Measurements from ENCODE around the gene CAPN1. TPM values are rescaled to one million over a fixed set of nuclear protein-coding genes. Genes with fewer than 3 reads are reported as not detected.
A peak's percentile ranks its signal among the peaks of the same experiment; 100 is the strongest.

Gene CAPN1
- total and polyA plus RNA-seq, 2 of the 13 experiments (the other 11 are each of a cell fraction or from before 2014, with no cell fraction given), result 57.3 to 82.6 TPM

- DNase-seq (ENCODE audit: low spot score), result no peak
- TF ChIP-seq CERS6 (CRISPR knock-in tag; IDR thresholded peaks at IDR 0.05), result no peak
- TF ChIP-seq KDM5B (CRISPR knock-in tag; IDR thresholded peaks at IDR 0.05; ENCODE audit: borderline replicate concordance), result no peak
- TF ChIP-seq CHD4 (IDR thresholded peaks at IDR 0.05; ENCODE audit: borderline replicate concordance, low read length), result no peak
- no peak for TF ChIP-seq GPBP1L1 (CRISPR knock-in tag; IDR thresholded peaks at IDR 0.05)
- TF ChIP-seq THRA (CRISPR knock-in tag; IDR thresholded peaks at IDR 0.05; ENCODE audit: borderline replicate concordance), result no peak
- TF ChIP-seq ZBTB7A (CRISPR knock-in tag; IDR thresholded peaks at IDR 0.05), result no peak
- no peak for TF ChIP-seq ZNF776 (CRISPR knock-in tag; IDR thresholded peaks at IDR 0.05)
- no peak for TF ChIP-seq SMAD3 (CRISPR knock-in tag; IDR thresholded peaks at IDR 0.05)
- TF ChIP-seq STAG1 (CRISPR knock-in tag; IDR thresholded peaks at IDR 0.05), result no peak
- TF ChIP-seq MIXL1 (CRISPR knock-in tag; IDR thresholded peaks at IDR 0.05), result no peak
- WGBS (ENCODE audit: low lambda C conversion rate), result 97% methylated on average over 21 of the region's 29 CpGs
- Histone ChIP-seq H3K9me3 (ENCODE audit: low read length) (no peaks in the 10 kb centered on the region), H3K4me1 (ENCODE audit: insufficient read depth, low read length) (no peaks in the 10 kb centered on the region), H3K4me3 (replicated peaks in 1 of 3; ENCODE audit: insufficient read depth in 1 of 3, low read depth in 2 of 3, low read length in 3 of 3) (no peak overlapping the region), H3K79me2 (ENCODE audit: insufficient read depth, low read length) (no peaks in the 10 kb centered on the region), H3K27ac (ENCODE audit: extremely low read length, insufficient read depth, low read length) (no peak overlapping the region), H3K9ac (ENCODE audit: insufficient read depth, low read depth, low read length) (no peak overlapping the region), H4K20me1 (ENCODE audit: insufficient read depth, low read length) (no peaks in the 10 kb centered on the region), H3K36me3 (replicated peaks in 1 of 2; ENCODE audit: control insufficient read depth in 1 of 2, insufficient read depth in 2 of 2, low read length in 2 of 2) (peaks cover 14 to 30% of the 10 kb centered on the region in 2 experiments; a peak in 4 of 5 replicates), H3K4me2 (ENCODE audit: low read depth, low read length) (no peak overlapping the region), H2AFZ (ENCODE audit: low read length) (no peak overlapping the region), H3K27me3 (ENCODE audit: control insufficient read depth in 1 of 2, insufficient read depth in 2 of 2, low read length in 2 of 2) (no peaks in the 10 kb centered on the region)
- no peak for ATAC-seq
- POLR2A ChIA-PET, result no interaction called here
- FAIRE-seq, result no peak
- BruUV-seq (replicated peaks), result TSS peak; percentile 67
- intact Hi-C loops (cut with micrococcal nuclease; ENCODE audit: unreplicated experiment) (no loop called here), in situ Hi-C loops (cut with HindIII; ENCODE audit: extremely low pct_ligation_motif_present, low pct_unique_long_range_greater_than_20kb) (no loop called here)
- CTCF ChIA-PET (ENCODE audit: low intra/inter-chr PET ratio, low total read pairs), result no interaction called here
Observed at GRCh38 chr11:65211293-65212105, 29.8 kb downstream of the CAPN1 start.
